ENCODE data around the gene UBE4A.

The UBE4A gene

GRCh38 chr11:118359295-118359958, at the start of gene UBE4A:
TSS of gene UBE4A (plus strand) at chr11:118359600. CDS start at chr11:118365081, 5,481 bp downstream.
- DNase-seq (ENCODE audit: low read depth in 2 of 3, low spot score in 1 of 3), result peak; percentile 96 to 99 (median 98)

DNA sequence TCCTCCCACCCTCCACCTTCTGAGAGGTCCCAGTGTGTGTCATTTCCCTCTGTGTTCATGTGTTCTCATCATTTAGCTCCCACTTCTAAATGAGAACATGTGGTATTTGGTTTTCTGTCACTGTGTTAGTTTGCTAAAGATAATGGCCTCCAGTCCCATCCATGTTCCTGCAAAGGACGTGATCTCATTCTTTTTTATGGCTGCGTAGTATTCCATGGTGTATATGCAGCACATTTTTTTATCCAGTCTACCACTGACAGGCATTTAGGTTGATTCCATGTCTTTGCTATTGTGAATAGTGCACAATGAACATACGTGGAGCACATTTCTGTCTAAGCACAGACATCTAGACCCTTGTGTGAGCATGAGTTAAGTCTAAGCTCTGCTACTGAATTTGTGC, 49.1 kb upstream of the UBE4A start:
- DNase-seq (ENCODE audit: low read depth in 2 of 3, low spot score in 1 of 3), result no peak

DNA sequence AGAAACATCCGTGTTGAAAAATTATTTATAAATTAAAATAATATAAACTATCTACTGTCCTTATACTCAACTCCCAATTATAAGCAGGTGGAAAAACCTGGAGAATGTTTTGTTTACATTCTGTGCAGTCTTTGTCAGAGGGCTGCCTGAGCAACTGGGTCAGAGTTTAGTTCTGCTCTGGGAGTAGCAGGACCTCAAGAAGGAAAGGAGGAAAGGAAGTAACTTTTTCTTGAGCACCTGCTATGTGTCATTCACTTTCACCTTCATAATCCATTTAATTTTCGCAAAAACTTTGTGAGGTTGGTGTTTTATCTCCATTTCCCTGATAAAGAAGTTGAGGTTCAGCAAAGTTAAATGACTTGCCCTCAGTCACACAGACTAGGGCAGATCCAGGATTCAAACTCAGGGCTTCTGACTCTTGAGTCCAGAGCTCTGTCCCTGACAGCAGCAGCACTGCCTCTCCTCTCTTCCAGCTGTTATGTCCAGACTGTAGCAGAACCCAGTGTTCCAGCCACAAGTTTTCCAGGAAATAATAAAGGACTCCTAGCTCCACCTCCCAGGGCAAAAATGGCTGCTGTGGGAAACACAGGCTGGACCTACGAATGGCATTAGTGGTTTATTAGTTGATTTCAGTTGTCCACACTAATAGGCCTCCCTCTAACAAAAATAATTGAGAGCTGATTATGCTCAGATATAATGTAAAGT, 48.5 kb upstream of the UBE4A start:
- DNase-seq (ENCODE audit: low read depth in 2 of 3, low spot score in 1 of 3), result no peak

- DNase-seq (ENCODE audit: low read depth in 2 of 3, low spot score in 1 of 3), result no peak
Measured at GRCh38 chr11:118311518-118311917, 47.9 kb upstream of the UBE4A start.

- DNase-seq (ENCODE audit: low read depth in 2 of 3, low spot score in 1 of 3), result no peak
Measured at GRCh38 chr11:118312328-118312727, 47.1 kb upstream of the UBE4A start.

DNA sequence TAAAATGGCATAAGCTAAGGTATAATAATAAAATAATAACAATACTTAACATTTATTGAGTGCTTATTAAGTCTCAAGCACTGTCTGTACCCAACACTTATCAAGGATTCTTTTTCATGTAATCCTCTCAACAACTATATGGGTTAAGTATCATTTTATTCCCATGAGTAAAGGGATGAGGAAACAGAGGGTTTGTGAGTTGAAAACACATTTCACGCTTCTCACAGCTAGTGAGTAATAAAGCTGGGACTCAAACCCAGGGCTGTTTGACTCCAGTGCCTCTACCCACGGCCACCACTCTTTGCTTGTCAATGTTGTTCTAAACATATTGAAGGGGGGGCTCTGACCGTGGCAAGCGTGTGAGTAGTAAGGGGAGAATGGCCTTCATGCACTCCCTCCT, 46.2 kb upstream of the UBE4A start:
- no peak for DNase-seq (ENCODE audit: low read depth in 2 of 3, low spot score in 1 of 3)

GRCh38 chr11:118314988-118315411, 44.4 kb upstream of the UBE4A start:
- no peak for DNase-seq (ENCODE audit: low read depth in 2 of 3, low spot score in 1 of 3)

DNA sequence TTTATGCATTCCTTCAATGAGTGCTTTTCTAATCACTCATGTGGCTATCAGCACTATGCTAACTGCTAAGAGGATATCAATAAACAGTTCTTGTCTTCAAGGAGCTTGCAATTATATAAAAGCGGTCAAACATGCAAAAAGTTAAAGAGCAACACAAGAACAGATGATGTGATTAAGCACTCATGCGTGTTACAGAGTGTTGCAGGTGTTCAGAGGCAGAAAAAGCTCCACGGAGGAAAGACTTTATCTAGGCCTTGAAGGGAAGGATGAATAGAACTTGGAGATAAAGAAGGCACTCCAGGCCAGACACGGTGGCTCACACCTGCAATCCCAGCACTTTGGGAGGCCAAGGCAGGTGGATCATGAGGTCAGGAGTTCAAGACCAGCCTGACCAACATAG, 41.3 kb upstream of the UBE4A start:
- DNase-seq (ENCODE audit: low read depth in 2 of 3, low spot score in 1 of 3), result no peak

DNA sequence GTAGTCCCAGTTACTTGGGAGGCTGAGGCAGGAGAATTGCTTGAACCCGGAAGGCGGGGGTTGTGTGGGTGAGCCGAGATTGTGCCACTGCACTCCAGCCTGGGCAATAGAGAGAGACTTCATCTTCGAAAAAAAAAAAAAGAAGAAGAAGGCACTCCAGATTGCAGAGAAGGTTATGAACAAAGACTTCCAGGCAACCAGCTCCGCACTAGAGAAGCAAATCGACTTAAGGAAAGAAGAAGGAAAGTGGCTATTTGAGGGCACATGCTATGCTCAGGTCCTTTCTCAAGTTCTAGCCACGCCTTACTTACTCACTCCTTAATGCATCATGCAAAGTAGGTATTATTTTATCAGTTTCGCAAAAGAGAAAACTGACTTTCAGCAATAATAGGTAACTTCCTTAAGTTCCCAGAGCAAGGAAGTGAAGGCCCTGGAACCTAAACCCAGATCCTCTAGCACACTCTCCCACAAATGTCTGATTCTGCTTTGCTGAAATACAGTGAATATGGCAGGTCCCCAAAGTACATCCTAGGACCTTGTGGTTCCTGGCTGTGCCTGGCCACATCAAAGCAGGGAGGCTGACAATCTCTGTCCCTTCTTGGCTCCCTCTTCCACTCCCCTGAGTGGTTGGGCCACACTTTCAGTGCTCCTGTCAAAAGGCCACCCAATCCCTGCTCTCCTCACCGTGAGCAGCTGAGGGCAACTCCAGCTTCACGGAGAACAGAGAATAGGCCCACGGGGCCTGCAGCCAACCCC, 40.6 kb upstream of the UBE4A start:
- no peak for DNase-seq (ENCODE audit: low read depth in 2 of 3, low spot score in 1 of 3)

DNA sequence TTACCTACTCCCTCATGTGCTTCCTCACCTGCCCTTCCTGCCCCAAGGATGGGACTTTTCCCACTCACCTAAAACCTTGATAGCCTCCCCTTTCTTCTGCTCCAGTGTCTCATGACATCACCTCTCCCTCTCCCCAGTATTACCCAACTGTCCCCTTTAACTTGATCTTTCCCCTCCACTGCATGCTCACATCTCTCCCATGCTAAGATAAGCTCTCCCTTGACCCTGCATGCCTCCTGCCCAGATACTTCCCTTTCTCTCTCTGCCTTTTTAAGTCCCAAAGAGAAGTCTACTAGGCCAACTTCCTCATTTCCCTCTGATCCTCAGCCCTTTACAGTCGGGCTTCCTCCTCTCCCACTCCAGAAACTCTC, 40.1 kb upstream of the UBE4A start:
- DNase-seq (ENCODE audit: low read depth in 2 of 3, low spot score in 1 of 3), result no peak

DNA sequence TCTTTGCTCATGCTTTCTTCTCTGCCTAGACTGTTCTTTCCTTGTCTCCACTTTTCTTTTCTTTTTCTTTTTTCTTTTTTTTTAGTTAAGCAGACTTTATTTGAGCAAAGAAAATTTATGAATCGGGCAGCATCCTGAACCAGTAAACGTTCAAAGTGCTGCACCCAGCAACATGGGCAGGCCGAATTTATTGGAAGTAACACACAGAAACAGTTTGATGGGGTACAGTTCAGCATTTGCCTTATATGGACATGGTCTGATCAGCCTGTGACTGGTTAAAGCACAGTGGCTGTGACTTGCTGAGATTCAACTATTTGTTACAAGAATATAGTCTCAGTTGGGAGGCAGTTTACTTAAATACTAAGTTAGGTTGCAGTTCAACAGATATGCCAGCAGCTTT, 38.9 kb upstream of the UBE4A start:
- no peak for DNase-seq (ENCODE audit: low read depth in 2 of 3, low spot score in 1 of 3)

GRCh38 chr11:118321386-118322082, 37.9 kb upstream of the UBE4A start:
- no peak for DNase-seq (ENCODE audit: low read depth in 2 of 3, low spot score in 1 of 3)

- DNase-seq (ENCODE audit: low read depth in 2 of 3, low spot score in 1 of 3), result no peak
Measured at GRCh38 chr11:118322721-118323120, 36.7 kb upstream of the UBE4A start.

DNA sequence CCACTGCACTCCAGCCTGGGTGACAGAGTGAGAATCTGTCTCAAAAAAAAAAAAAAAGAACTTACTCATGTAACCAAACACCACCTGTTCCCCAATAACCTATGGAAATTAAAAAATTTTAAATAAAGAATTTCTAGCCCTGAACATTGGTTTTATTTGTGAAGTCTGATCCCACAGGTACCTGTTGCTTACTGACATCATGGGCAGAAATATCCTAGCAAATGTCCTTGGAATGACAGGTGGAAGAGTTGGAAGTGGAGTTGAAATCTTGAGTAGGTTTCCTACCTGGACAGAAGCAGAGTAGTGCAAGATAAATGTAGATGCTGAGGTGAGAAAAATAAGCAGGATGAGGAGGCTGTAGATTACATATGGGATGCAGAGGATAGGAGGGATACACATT, 34.1 kb upstream of the UBE4A start:
- no peak for DNase-seq (ENCODE audit: low read depth in 2 of 3, low spot score in 1 of 3)

DNA sequence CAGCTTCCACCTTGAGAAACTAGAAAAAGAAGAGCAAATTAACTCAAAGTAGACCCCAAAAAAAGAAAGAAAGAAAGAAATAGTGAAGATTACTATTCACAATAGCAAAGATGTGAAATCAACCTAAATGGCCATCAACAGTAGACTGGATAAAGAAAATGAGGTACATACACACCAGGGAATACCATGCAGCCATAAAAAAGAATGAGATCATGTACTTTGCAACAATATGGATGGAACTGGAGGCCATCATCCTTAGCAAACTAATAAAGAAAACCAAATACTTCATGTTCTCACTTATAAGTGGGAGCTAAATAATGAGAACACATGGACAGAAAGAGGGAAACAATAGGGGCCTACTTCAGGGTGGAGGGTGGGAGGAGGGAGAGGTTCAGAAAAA, 30.7 kb upstream of the UBE4A start:
- DNase-seq (ENCODE audit: low read depth in 2 of 3, low spot score in 1 of 3), result no peak

- DNase-seq (ENCODE audit: low read depth in 2 of 3, low spot score in 1 of 3), result no peak
Measured at GRCh38 chr11:118334745-118335144, 24.7 kb upstream of the UBE4A start.

DNA sequence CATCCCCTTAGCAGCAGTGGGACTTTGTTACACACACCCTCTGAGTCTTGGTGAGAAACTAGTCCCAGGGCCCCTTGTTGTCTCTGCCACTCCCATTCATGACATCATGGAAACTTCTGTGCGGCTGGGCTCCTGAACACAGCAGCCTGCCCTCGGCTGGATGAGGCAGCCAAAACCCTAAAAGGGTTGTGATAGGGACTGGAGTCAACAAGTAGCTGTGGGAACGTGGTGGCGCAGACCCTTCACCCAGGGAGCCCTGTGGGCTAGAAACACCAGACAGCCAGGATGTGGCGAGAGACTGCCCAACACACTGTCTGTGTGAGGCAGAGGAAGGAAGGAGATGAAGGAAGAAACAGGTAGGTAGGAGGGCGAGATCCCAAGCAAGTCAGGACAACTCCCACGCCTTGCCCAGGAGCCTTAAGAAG, 20.8 kb upstream of the UBE4A start:
- DNase-seq (ENCODE audit: low read depth in 2 of 3, low spot score in 1 of 3), result peak; percentile 70 to 89 (median 81)

GRCh38 chr11:118339281-118339961, 20.0 kb upstream of the UBE4A start:
- DNase-seq (ENCODE audit: low read depth in 2 of 3, low spot score in 1 of 3), result no peak

- DNase-seq (ENCODE audit: low read depth in 2 of 3, low spot score in 1 of 3), result no peak
Measured at GRCh38 chr11:118340449-118340848, 19.0 kb upstream of the UBE4A start.

DNA sequence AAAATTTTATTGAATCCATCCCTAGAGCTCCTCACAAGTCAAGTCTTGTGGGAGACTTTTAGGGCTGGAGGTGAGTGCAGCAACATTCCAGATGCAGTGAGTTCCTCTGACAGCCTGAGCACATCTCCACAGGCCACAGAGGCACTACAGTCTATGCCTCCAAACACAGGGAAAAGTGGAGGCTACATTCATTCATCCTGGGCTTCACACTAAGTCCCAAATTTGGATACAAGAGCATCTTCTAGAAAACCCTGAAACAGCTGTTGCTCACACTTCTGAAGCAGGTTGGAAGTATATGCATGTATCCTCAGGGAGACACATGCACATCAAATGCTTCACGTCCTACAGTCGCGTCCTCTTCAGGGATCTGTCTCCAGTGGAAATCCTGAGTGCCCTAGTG, 18.1 kb upstream of the UBE4A start:
- no peak for DNase-seq (ENCODE audit: low read depth in 2 of 3, low spot score in 1 of 3)
